Measurements from ENCODE around the gene LPP. TPM values are rescaled to one million over a fixed set of nuclear protein-coding genes. Genes with fewer than 3 reads are reported as not detected.

The LPP gene
- total RNA-seq, 1 donor from 2014 or later = 222 TPM

- peaks cover 71% of the 10 kb centered on the region for H4K20me1 ChIP-seq (ENCODE audit: insufficient read depth, low read length)
- no peak overlapping the region for H2AFZ ChIP-seq (ENCODE audit: low read depth, low read length)
- no peaks in the 10 kb centered on the region for H3K27me3 ChIP-seq (ENCODE audit: insufficient read depth, low read length)
- Mint-ChIP-seq H3K9me3 (ENCODE audit: unreplicated experiment) (no peaks in the 10 kb centered on the region), H3K36me3 (ENCODE audit: low read depth, unreplicated experiment) (peaks cover 19% of the 10 kb centered on the region), H3K27ac (ENCODE audit: unreplicated experiment) (peak overlapping the region; percentile 64), H3K4me1 (ENCODE audit: low read depth, unreplicated experiment) (peaks cover 54% of the 10 kb centered on the region), H3K4me3 (ENCODE audit: unreplicated experiment) (peak overlapping the region; percentile 60), H3K27me3 (ENCODE audit: low read depth, unreplicated experiment) (no peaks in the 10 kb centered on the region)
- peaks cover 8% of the 10 kb centered on the region for H3K36me3 ChIP-seq (ENCODE audit: insufficient read depth, low read length)
- H3K4me1 ChIP-seq (ENCODE audit: insufficient read depth, low read length) = peaks cover 28% of the 10 kb centered on the region
- H3K4me2 ChIP-seq (ENCODE audit: low read length) = peak overlapping the region; percentile 0
- FAIRE-seq (no peak), DNase-seq (ENCODE audit: low read depth) (no peak)
- H3K9ac ChIP-seq (ENCODE audit: low read length) = no peak overlapping the region
- TF ChIP-seq EZH2 (IDR thresholded peaks at IDR 0.05; ENCODE audit: insufficient read depth, low read length) = no peak
- no peak for TF ChIP-seq CTCF (IDR thresholded peaks at IDR 0.05; ENCODE audit: insufficient read depth, low read depth, low read length)
- H3K4me3 ChIP-seq (ENCODE audit: insufficient read depth, low read depth, low read length) = no peak overlapping the region
- H3K9me3 ChIP-seq (ENCODE audit: insufficient read depth, low read depth, low read length) = no peaks in the 10 kb centered on the region
- peaks cover 100% of the 10 kb centered on the region for H3K79me2 ChIP-seq (ENCODE audit: insufficient read depth, low read length)
- H3K27ac ChIP-seq (ENCODE audit: low read depth, low read length) = no peak overlapping the region
These were observed 63.8 kb downstream of the LPP start for GRCh38 chr3:188217726-188218125.

- no peak overlapping the region for H3K27ac Mint-ChIP-seq (ENCODE audit: unreplicated experiment)
- peaks cover 52% of the 10 kb centered on the region for H3K4me1 Mint-ChIP-seq (ENCODE audit: low read depth, unreplicated experiment)
- Histone ChIP-seq H3K4me1 (ENCODE audit: insufficient read depth, low read length) (peaks cover 22% of the 10 kb centered on the region), H3K27me3 (ENCODE audit: insufficient read depth, low read length) (no peaks in the 10 kb centered on the region), H3K9me3 (ENCODE audit: insufficient read depth, low read depth, low read length) (no peaks in the 10 kb centered on the region), H4K20me1 (ENCODE audit: insufficient read depth, low read length) (peaks cover 78% of the 10 kb centered on the region), H3K4me2 (ENCODE audit: low read length) (no peak overlapping the region), H3K79me2 (ENCODE audit: insufficient read depth, low read length) (peaks cover 100% of the 10 kb centered on the region), H3K27ac (ENCODE audit: low read depth, low read length) (no peak overlapping the region), H3K9ac (ENCODE audit: low read length) (no peak overlapping the region), H3K36me3 (ENCODE audit: insufficient read depth, low read length) (peaks cover 8% of the 10 kb centered on the region), H3K4me3 (ENCODE audit: insufficient read depth, low read depth, low read length) (no peak overlapping the region), H2AFZ (ENCODE audit: low read depth, low read length) (no peak overlapping the region)
- FAIRE-seq (no peak), DNase-seq (ENCODE audit: low read depth) (no peak)
- no peak overlapping the region for H3K4me3 Mint-ChIP-seq (ENCODE audit: unreplicated experiment)
- no peaks in the 10 kb centered on the region for H3K27me3 Mint-ChIP-seq (ENCODE audit: low read depth, unreplicated experiment)
- no peak for TF ChIP-seq EZH2 (IDR thresholded peaks at IDR 0.05; ENCODE audit: insufficient read depth, low read length)
- no peak for TF ChIP-seq CTCF (IDR thresholded peaks at IDR 0.05; ENCODE audit: insufficient read depth, low read depth, low read length)
- peaks cover 19% of the 10 kb centered on the region for H3K36me3 Mint-ChIP-seq (ENCODE audit: low read depth, unreplicated experiment)
- no peaks in the 10 kb centered on the region for H3K9me3 Mint-ChIP-seq (ENCODE audit: unreplicated experiment)
These were observed 64.6 kb downstream of the LPP start for GRCh38 chr3:188218603-188219002.

- H3K4me3 ChIP-seq (ENCODE audit: insufficient read depth, low read depth, low read length) = no peak overlapping the region
- H3K9me3 Mint-ChIP-seq (ENCODE audit: unreplicated experiment) = no peaks in the 10 kb centered on the region
- H3K79me2 ChIP-seq (ENCODE audit: insufficient read depth, low read length) = peaks cover 100% of the 10 kb centered on the region
- no peaks in the 10 kb centered on the region for H3K27me3 Mint-ChIP-seq (ENCODE audit: low read depth, unreplicated experiment)
- H3K27ac Mint-ChIP-seq (ENCODE audit: unreplicated experiment) = no peak overlapping the region
- H4K20me1 ChIP-seq (ENCODE audit: insufficient read depth, low read length) = peaks cover 84% of the 10 kb centered on the region
- peaks cover 21% of the 10 kb centered on the region for H3K36me3 Mint-ChIP-seq (ENCODE audit: low read depth, unreplicated experiment)
- H3K9ac ChIP-seq (ENCODE audit: low read length) = no peak overlapping the region
- H3K4me2 ChIP-seq (ENCODE audit: low read length) = no peak overlapping the region
- FAIRE-seq (no peak), DNase-seq (ENCODE audit: low read depth) (no peak)
- H3K27me3 ChIP-seq (ENCODE audit: insufficient read depth, low read length) = no peaks in the 10 kb centered on the region
- no peak overlapping the region for H3K4me3 Mint-ChIP-seq (ENCODE audit: unreplicated experiment)
- TF ChIP-seq CTCF (IDR thresholded peaks at IDR 0.05; ENCODE audit: insufficient read depth, low read depth, low read length) = no peak
- H3K27ac ChIP-seq (ENCODE audit: low read depth, low read length) = no peak overlapping the region
- H3K36me3 ChIP-seq (ENCODE audit: insufficient read depth, low read length) = peaks cover 8% of the 10 kb centered on the region
- H2AFZ ChIP-seq (ENCODE audit: low read depth, low read length) = no peak overlapping the region
- peaks cover 22% of the 10 kb centered on the region for H3K4me1 ChIP-seq (ENCODE audit: insufficient read depth, low read length)
- H3K4me1 Mint-ChIP-seq (ENCODE audit: low read depth, unreplicated experiment) = peaks cover 56% of the 10 kb centered on the region
- H3K9me3 ChIP-seq (ENCODE audit: insufficient read depth, low read depth, low read length) = no peaks in the 10 kb centered on the region
These were observed 65.2 kb downstream of the LPP start for GRCh38 chr3:188219147-188219546.
